ENCODE results near the gene LIPT1.

DNA sequence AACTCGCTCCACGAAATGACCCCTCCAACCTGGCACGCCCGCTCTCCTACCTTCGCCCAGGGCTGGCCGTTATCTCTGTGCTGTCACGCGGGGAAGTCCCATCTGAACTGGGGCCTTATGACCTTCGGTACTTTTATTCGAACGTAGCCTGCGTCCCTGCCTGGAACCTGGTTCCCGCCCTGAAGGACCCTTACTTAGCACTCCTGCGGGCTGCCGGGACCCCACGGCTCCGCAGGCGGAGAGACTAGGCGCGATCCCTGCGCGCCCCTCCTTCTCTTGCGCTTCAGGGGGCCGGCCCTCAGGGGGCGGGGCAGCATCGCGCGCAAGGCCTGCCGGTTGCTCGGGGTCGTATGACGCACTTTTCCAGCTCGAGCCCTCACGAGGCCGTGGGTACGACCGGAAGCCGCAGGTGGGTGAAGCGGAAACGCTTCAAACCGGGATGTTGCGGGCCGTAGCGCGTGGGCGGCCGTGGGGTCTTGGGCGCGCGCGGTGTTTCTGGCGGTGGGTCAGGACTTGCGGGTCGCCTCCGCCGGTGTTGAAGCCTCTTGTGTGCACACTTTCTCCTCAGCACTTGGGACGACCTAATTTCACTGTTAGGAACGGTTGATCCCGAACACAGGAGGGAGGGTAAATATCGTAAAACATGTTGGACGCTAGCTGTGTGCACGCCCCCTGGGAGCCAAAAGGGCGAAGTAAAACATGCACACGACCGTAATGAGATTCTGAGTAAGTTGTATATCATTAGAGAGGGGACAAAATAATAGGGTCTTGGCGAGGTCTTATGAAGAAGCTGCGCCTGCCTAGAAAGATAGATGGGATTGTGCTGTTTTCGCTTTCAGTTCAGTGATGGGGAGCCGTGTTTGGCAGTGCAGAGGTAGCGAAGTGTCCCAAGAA is at the start of gene LIPT1, which contains the start of gene TSGA10:
- TF ChIP-seq CEBPB (IDR thresholded peaks at IDR 0.05; ENCODE audit: low read depth, low read length) (0 out of 2 replicates have a peak, but pooled peaks have one; percentile 2), POLR2A (IDR thresholded peaks at IDR 0.05; ENCODE audit: low read depth, low read length) (peak; percentile 54), RFX5 (IDR thresholded peaks at IDR 0.05; ENCODE audit: low read depth, low read length) (no peak), RAD21 (IDR thresholded peaks at IDR 0.05; ENCODE audit: low read length) (no peak), CHD1 (IDR thresholded peaks at IDR 0.05; ENCODE audit: low read depth, low read length) (no peak), SMC3 (IDR thresholded peaks at IDR 0.05; ENCODE audit: low read depth, low read length) (no peak), USF2 (IDR thresholded peaks at IDR 0.05; ENCODE audit: low read depth, low read length) (peak; percentile 46; the same call in 1 of the 2 replicates), ELK1 (IDR thresholded peaks at IDR 0.05; ENCODE audit: borderline replicate concordance, low read depth, low read length) (no peak), MAZ (IDR thresholded peaks at IDR 0.05; ENCODE audit: borderline replicate concordance, low read depth, low read length) (peak; percentile 69; the same call in 1 of the 2 replicates), MAFK (IDR thresholded peaks at IDR 0.05; ENCODE audit: low read depth, low read length) (no peak), MXI1 (IDR thresholded peaks at IDR 0.05; ENCODE audit: borderline replicate concordance, low read depth, low read length) (0 out of 2 replicates have a peak, but pooled peaks have one; percentile 79), BHLHE40 (IDR thresholded peaks at IDR 0.05; ENCODE audit: low read depth, low read length) (peak; percentile 41; the same call in 1 of the 2 replicates), FOS (IDR thresholded peaks at IDR 0.05; ENCODE audit: low read depth, low read length) (no peak)
- TF ChIP-seq, protein P1, sequence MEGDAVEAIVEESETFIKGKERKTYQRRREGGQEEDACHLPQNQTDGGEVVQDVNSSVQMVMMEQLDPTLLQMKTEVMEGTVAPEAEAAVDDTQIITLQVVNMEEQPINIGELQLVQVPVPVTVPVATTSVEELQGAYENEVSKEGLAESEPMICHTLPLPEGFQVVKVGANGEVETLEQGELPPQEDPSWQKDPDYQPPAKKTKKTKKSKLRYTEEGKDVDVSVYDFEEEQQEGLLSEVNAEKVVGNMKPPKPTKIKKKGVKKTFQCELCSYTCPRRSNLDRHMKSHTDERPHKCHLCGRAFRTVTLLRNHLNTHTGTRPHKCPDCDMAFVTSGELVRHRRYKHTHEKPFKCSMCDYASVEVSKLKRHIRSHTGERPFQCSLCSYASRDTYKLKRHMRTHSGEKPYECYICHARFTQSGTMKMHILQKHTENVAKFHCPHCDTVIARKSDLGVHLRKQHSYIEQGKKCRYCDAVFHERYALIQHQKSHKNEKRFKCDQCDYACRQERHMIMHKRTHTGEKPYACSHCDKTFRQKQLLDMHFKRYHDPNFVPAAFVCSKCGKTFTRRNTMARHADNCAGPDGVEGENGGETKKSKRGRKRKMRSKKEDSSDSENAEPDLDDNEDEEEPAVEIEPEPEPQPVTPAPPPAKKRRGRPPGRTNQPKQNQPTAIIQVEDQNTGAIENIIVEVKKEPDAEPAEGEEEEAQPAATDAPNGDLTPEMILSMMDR (conservative IDR thresholded peaks at IDR 0.05; ENCODE audit: low read depth, low read length), result peak; percentile 7; the same call in 1 of the 2 replicates

Measured in IMR-90 (cell line).